ENCODE data around the gene IRS1.

The IRS1 gene

DNA sequence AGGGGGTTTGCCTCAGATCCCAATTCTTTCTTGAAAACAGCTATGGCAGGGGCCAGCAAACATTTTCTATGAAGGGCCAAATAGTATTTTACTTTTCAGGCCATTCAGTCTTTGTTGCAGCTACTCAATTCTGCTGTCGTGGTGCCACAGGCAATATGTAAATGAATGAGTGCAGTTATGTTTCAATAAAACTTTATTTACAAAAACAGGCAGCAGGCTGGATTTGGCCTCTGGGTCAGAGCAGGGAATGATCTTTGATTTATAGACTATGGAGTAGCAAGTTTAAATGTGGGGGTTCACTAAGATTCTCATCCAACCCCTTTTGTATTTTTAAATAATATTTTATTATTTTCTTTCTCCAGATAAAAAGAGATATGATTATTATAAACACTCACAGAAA lies 72.4 kb downstream of the IRS1 start:
- no peak for DNase-seq (ENCODE audit: low read depth in 1 of 2, low spot score in 1 of 2)

DNA sequence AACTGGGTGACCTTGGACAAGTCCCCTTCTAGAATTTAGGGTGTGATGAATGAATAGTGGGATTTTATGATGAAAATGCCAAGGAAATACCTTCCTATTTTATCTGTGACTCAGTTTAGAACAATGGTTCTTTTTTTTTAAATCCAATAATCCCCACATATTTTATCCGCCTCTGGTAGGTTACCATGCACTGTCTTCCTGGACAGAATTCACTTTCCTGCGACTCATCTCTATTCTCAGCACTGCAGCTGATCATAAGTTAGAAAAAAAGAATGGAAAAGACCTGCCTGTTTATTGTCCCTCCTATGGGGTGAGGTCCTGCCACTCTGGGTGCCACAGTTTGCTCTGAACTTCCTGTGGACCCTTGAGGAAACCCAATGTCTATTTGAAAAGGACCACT lies 73.1 kb downstream of the IRS1 start:
- no peak for DNase-seq (ENCODE audit: low read depth in 1 of 2, low spot score in 1 of 2)

DNA sequence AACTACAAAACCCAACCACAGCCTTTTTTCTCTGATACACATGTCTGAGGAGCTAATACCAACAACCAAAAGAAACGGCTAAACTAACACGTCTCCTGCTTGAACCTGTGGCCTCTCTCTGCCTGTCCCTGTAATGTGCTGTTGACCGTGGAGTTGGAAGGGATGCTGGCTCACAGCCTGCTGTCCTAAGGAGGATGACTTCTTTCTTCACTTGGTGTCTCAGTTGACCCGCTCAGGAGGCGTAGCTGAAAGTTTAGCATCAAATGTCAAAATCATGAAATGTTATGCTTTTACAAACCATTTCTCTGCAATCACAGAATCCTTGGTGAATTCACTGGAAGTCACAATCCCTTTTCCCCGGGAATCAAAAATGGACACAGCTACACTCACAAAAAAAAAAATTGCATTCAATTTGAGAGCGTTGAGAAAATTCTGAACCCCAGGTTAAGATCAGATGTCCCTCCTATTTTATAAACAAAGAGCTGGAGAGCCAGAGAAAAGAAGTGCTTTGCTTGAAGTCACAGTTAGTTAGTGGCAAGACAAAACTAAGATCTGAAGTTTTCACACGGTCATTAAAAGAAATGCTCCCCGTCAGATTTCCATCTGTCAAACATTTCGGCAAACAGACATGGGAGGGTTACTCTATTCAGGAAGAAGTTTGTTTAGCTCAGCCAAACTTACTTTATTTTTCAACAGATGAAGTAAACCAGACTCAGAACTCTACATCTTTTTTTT lies 74.3 kb downstream of the IRS1 start:
- no peak for DNase-seq (ENCODE audit: low read depth in 1 of 2, low spot score in 1 of 2)

GRCh38 chr2:226721541-226721940 lies 78.1 kb downstream of the IRS1 start:
- DNase-seq (ENCODE audit: low read depth in 1 of 2, low spot score in 1 of 2): no peak

GRCh38 chr2:226720948-226721347 lies 78.7 kb downstream of the IRS1 start:
- no peak for DNase-seq (ENCODE audit: low read depth in 1 of 2, low spot score in 1 of 2)

DNA sequence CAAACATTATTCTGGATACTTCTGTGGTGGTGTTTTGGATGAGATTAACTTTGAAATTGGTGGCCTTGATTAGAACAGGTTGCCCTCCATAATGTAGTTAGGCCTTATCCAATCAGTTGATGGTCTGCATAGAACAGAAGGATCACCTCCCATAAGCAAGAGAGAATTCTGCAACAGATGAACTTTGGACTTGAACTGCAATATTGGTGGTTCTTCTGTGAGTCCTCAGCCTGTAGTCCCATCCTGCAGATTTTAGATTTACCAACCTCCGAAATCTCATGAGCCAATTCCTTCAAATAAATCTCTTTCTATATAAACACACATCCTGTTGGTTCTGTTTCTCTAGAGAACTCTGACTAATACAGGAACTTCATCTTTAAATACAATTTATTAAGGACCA lies 81.9 kb downstream of the IRS1 start:
- DNase-seq (ENCODE audit: low read depth in 1 of 2, low spot score in 1 of 2): no peak

- no peak for DNase-seq (ENCODE audit: low read depth in 1 of 2, low spot score in 1 of 2)
Measured at GRCh38 chr2:226716126-226716525, 83.5 kb downstream of the IRS1 start.

GRCh38 chr2:226715347-226715990 lies 84.2 kb downstream of the IRS1 start:
- no peak for DNase-seq (ENCODE audit: low read depth in 1 of 2, low spot score in 1 of 2)

DNA sequence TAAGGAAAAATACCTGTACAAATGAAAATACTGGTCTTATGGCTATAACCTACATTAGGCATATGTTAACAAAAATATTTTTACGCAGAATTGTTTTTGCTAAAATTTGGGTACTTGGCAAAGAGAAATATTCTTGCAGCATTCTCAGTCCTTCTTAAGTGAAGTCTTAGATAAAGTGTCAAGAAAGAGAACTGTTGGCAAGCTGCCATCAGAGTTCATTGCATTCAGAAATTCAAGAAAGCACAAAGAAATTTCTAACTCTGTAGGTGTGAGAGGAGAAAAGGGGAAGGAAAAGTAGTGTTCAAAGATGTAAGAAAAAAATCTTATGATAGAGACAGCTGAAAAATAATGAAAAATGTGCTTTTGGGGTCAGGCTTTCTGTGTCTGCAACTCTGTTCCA lies 86.7 kb downstream of the IRS1 start:
- no peak for DNase-seq (ENCODE audit: low read depth in 1 of 2, low spot score in 1 of 2)

DNA sequence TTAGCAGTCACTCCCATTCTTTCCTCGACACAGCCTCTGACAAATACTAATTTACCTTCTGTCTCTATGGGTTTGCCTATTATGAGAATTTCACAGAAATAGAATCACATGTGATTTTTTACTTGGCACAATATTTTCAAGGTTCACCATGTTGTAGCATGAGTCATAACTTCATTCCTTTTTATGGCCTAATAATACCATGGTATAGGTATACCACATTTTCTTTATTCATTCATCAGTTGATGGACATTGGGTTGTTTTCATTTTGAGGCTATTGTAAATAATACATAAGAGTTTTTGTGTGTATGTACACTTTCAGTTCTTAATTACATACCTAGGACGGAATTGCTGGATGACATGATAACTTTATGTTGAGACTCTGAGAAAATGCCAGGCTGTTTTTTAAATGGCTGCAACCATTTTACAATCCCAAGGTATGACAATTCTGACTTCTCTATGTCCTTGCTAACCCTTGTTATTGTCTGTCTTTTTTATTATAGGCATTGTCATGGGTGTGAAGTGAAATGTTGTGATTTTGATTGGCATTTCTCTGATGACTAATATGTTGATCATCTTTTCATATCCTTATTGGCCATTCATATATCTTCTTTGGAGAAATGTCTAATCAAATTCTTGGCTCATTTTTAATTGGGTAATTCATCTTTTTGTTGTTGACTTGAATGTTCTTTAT lies 87.9 kb downstream of the IRS1 start:
- no peak for DNase-seq (ENCODE audit: low read depth in 1 of 2, low spot score in 1 of 2)

DNA sequence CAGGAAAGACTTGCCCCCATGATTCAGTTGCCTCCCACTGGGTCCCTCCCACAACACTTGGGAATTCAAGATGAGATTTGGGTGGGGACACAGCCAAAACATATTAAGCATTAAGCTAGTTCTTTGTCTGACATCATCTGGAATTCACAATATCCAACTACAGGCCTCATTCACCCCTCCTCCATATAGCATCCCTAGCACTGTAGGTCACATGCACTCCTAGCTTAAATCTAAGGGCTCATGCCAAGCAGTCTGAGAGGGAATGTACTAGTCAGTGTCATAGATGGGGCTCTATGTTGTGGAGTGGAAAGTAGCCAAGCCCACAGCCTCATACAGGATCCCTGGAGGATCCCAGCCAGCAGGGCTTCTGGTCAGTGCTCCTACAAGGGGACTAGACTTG lies 92.1 kb downstream of the IRS1 start:
- DNase-seq (ENCODE audit: low read depth in 1 of 2, low spot score in 1 of 2): no peak

DNA sequence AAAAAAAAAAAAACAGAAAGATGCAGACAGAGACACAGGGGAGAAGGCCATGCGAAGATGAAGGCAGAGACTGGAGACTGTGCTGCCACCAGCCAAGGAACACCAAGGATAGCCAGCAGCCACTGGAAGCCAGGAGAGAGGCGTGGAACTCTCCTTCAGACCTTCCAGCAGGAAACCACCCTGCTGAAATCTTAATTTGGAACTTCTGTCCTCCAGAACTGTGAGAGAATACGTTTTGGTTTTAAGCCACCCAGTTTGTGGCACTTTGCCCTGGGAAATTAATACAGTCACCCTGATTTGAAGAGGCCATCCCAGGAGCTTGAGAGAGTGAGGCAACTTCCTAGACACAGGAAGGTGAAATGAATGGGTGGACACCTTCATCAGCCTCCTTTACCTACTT lies 93.7 kb downstream of the IRS1 start:
- DNase-seq (ENCODE audit: low read depth in 1 of 2, low spot score in 1 of 2): no peak

GRCh38 chr2:226705133-226705886 lies 94.3 kb downstream of the IRS1 start:
- DNase-seq (ENCODE audit: low read depth in 1 of 2, low spot score in 1 of 2): no peak

DNA sequence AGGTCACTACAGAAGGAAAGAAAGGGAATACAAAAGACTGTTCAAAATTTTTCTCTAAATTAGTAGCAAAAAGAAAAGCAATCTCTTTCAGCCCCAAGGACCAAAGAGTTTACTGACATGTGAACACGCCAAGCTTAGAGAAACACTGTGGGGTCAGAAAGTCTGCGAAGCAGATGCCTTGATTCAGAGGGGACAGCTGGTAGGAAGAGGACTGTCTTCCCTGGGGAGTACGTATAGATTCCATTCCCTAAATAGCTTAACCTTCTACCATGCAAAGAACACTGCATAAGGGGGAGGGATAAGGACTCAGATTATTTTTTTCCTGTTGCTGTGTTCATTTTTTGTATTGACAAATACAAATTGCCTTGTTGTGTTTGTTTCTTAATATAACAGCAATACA lies 96.1 kb downstream of the IRS1 start:
- DNase-seq (ENCODE audit: low read depth in 1 of 2, low spot score in 1 of 2): no peak

DNA sequence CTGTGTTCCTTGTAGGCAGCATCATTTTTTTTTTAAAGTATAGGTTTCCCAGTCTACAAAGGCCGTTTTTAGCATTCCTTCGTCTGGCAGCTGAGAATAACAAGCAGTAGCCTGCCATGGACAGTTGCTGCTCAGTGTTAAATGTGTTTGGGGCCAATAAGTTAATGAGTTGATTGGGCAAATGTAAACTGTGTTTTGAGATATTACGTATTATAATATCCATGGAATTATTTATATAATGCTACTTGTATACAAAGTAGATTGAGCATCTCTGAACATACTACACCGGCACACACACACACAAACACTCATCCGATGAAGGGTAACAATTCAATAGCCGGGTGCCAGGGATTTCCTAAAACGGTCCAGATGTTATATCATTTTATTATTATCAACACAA lies 97.2 kb downstream of the IRS1 start:
- DNase-seq (ENCODE audit: low read depth in 1 of 2, low spot score in 1 of 2): no peak

DNA sequence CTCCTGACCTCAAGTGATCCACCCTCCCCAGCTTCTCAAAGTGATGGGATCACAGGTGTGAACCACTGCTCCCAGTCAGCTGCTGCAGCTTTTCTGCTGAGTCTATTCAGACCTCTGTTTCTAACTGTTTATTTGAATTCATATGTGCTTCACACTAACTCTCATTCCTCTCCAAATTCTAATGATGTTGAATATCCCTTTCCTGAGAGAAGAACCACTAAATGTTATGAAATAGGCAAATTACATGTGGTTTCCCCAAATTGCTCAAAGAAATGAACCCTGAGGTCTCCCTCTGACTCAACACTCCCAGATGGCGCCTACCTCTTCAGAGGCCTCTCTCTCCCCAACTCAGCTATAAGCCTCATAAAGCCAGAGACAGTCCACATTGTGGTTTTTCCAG lies 98.6 kb downstream of the IRS1 start:
- DNase-seq (ENCODE audit: low read depth in 1 of 2, low spot score in 1 of 2): no peak

DNA sequence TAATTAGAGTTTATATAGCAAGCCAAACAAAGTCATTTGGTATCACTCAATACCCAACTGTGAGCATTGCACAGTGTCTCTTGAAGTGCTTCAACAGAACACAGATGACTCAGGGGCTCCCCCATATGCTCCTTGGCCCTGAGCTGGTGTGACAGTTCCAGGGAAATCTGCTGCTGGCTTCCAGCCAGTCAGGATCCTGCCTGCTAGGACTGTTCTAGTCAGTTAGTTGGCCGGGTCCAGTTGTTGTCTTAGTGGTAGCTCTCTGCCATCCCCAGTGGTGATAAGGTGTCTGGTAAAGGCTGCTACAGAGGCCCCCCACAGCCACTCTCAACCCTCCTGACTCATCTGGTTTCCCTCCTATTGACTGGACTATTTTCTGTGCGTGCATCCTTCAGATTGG lies 100.3 kb downstream of the IRS1 start:
- DNase-seq (ENCODE audit: low read depth in 1 of 2, low spot score in 1 of 2): no peak

DNA sequence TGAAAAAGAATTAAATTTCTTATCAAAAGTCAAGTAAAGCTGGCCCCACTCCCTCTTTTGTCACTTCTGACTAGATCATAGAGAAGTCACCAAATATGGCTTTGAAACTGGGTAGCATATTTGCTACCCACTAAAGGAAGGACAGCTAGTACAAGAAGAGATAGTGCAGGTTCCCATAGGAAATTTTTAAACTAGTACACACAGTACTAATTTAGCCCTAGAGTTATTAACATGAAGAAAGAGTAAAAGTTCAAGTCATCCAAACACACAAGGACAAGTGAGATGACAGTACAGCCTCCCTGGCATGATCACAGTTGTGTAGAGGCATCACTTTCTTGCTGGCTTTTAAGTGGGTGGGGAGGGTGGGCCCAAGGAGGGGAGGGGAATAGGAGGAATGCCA lies 100.9 kb downstream of the IRS1 start:
- DNase-seq (ENCODE audit: low read depth in 1 of 2, low spot score in 1 of 2): no peak

DNA sequence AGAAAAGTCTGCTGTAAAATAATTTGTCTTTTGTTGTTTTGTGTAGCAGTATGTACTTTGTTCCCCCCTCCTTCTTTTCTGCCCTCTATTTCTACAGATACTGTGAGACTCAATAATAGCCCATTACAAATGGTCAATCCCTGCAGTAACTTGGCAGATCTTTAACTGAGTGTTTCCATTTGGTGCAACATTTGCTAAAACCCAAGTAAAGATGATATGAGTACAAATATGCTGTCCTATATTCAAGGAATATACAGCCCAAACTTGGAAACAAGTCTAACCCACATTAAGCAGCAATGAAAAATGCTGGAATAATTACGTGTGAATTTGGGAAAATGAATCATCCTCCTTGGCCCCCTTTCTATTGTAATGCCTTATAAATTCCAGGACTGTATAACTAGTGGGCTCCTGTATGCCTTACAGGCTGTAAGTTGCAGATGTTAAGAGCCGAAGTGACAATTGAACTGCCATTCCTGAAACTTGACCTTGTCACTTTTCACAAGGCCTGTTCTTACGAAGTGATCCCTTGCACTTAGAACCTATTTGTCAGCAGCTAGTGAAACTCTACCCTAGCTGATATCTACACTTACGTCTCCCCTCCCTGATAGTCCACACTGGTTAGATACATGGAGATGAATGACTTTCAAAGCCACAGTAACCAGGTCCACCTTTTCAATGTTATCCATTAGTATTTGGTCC lies 104.9 kb downstream of the IRS1 start:
- no peak for DNase-seq (ENCODE audit: low read depth in 1 of 2, low spot score in 1 of 2)

GRCh38 chr2:226694149-226694548 lies 105.5 kb downstream of the IRS1 start:
- DNase-seq (ENCODE audit: low read depth in 1 of 2, low spot score in 1 of 2): no peak

DNA sequence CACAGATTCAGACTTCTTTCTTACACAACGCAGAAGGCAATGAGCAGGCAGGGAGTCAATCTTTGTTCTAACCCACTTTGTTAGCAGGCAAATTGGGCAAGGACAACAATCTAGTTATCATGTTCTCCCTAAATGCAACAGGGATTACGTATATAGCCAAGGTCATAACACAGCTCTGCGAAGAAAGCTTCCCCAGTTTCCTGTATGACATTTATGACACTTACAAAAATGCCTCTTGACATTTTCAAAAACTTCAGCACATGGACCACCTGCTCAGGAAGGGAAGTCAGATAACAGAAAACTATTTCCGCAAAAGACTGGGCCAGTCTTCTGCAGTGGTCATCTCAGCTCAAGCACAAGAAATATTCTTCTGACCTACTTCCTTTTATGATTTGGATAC lies 106.1 kb downstream of the IRS1 start:
- no peak for DNase-seq (ENCODE audit: low read depth in 1 of 2, low spot score in 1 of 2)
